ENCODE results near the gene TMOD2. TPM values are rescaled to one million over a fixed set of nuclear protein-coding genes. Genes with fewer than 3 reads are reported as not detected.
A peak's percentile ranks its signal among the peaks of the same experiment; 100 is the strongest.

TMOD2 gene
- total and polyA plus RNA-seq, 8 donors: 5.2 to 11.3 (median 6.7) TPM

DNA sequence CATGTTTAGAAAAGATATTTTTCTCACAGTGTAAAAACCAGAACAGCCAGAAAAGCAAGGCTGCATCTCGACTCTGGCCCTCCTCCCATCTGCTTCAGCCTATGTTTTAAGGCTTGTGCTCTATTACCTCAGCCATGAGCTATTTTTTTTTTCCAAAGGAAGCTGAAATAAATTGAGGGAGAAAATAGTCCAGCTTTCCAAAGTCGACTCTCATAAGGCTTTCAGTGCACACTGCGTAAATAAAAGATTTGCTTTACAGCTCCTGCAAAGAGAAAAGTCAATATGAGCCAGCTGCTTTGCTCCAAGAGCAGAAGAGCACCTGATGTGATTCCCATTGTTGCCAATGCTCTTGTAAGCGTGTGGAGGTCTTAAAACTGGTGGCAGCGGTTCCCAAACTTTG lies 43.4 kb upstream of the TMOD2 start:
- H3K27me3 ChIP-seq: no peaks in the 10 kb centered on the region
- ATAC-seq (no peak), DNase-seq (peak in 2 of 4 donors; percentile 19 to 52)
- no peaks in the 10 kb centered on the region for H3K9me3 ChIP-seq
- intact Hi-C loops (cut with DNase I): no loop called here
- H3K4me3 ChIP-seq: no peak overlapping the region
- TF ChIP-seq, protein P1, sequence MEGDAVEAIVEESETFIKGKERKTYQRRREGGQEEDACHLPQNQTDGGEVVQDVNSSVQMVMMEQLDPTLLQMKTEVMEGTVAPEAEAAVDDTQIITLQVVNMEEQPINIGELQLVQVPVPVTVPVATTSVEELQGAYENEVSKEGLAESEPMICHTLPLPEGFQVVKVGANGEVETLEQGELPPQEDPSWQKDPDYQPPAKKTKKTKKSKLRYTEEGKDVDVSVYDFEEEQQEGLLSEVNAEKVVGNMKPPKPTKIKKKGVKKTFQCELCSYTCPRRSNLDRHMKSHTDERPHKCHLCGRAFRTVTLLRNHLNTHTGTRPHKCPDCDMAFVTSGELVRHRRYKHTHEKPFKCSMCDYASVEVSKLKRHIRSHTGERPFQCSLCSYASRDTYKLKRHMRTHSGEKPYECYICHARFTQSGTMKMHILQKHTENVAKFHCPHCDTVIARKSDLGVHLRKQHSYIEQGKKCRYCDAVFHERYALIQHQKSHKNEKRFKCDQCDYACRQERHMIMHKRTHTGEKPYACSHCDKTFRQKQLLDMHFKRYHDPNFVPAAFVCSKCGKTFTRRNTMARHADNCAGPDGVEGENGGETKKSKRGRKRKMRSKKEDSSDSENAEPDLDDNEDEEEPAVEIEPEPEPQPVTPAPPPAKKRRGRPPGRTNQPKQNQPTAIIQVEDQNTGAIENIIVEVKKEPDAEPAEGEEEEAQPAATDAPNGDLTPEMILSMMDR (IDR thresholded peaks at IDR 0.05): no peak
- no peaks in the 10 kb centered on the region for H3K4me1 ChIP-seq
- no peaks in the 10 kb centered on the region for H3K36me3 ChIP-seq
- no peak overlapping the region for H3K27ac ChIP-seq

- intact Hi-C loops (cut with DNase I): no loop called here
- Histone ChIP-seq H3K4me1 (no peaks in the 10 kb centered on the region), H3K9me3 (no peaks in the 10 kb centered on the region), H3K4me3 (no peak overlapping the region), H3K27me3 (no peaks in the 10 kb centered on the region), H3K36me3 (no peaks in the 10 kb centered on the region), H3K27ac (no peak overlapping the region)
- DNase-seq (no peak), ATAC-seq (no peak)
- TF ChIP-seq, protein P1 (IDR thresholded peaks at IDR 0.05): no peak
These were observed 42.4 kb upstream of the TMOD2 start for GRCh38 chr15:51709031-51709430.

- no peak for DNase-seq
- TF ChIP-seq, protein P1 (IDR thresholded peaks at IDR 0.05): no peak
- H3K4me3 ChIP-seq: no peak overlapping the region
These were observed 37.2 kb upstream of the TMOD2 start for GRCh38 chr15:51714162-51714561.

GRCh38 chr15:51714911-51715310 lies 36.5 kb upstream of the TMOD2 start:
- TF ChIP-seq, protein P1 (IDR thresholded peaks at IDR 0.05): no peak
- Histone ChIP-seq H3K27me3 (no peaks in the 10 kb centered on the region), H3K4me3 (no peak overlapping the region), H3K36me3 (no peaks in the 10 kb centered on the region), H3K27ac (no peak overlapping the region), H3K4me1 (no peaks in the 10 kb centered on the region), H3K9me3 (no peaks in the 10 kb centered on the region)
- no peak for ATAC-seq
- intact Hi-C loops (cut with DNase I): no loop called here
- DNase-seq: no peak

More at GRCh38 chr15:51714162-51714561, 37.2 kb upstream of the TMOD2 start:
- no peak for ATAC-seq
- intact Hi-C loops (cut with DNase I): no loop called here
- no peak overlapping the region for H3K27ac ChIP-seq
- H3K4me1 ChIP-seq: no peaks in the 10 kb centered on the region
- H3K27me3 ChIP-seq: no peaks in the 10 kb centered on the region
- no peaks in the 10 kb centered on the region for H3K36me3 ChIP-seq
- H3K9me3 ChIP-seq: no peaks in the 10 kb centered on the region

- peaks cover 0 to 5% of the 10 kb centered on the region in 2 donors for H3K36me3 ChIP-seq
- intact Hi-C loops (cut with DNase I): no loop called here
- no peak for ATAC-seq
These were observed 33.2 kb upstream of the TMOD2 start for GRCh38 chr15:51718219-51718618.

More at GRCh38 chr15:51718219-51718618, 33.2 kb upstream of the TMOD2 start:
- Histone ChIP-seq H3K4me3 (no peak overlapping the region), H3K27ac (no peak overlapping the region), H3K9me3 (no peaks in the 10 kb centered on the region), H3K27me3 (no peaks in the 10 kb centered on the region), H3K4me1 (no peaks in the 10 kb centered on the region)
- TF ChIP-seq, protein P1 (IDR thresholded peaks at IDR 0.05): no peak
- DNase-seq: no peak

All from left lung (tissue), 10 donors.